OCI-LY3 (cell line): ENCODE results near the gene AKR7A3.

ENCODE experiments used
- H2AFZ ChIP-seq: fragments of 200-600, 300-600 bp; shearing (Covaris generic); 2 replicates; pipeline ENCODE4 v1.6.0; 2014; ENCODE audit warnings: antibody characterized with exemption, low read depth, low read length
- H3K27ac ChIP-seq: fragments of 200-600, 300-600 bp; sonication (generic); 2 replicates; pipeline ENCODE4 v1.5.1; 2014; ENCODE audit warnings: mild to moderate bottlenecking, low read length, moderate library complexity, mixed read lengths
- H3K27me3 ChIP-seq: fragments of 200-600, 300-600 bp; sonication (generic); 2 replicates; pipeline ENCODE4 v1.6.1; 2014; ENCODE audit warnings: low read depth, low read length, mixed read lengths
- H3K36me3 ChIP-seq: fragments of 200-600, 300-600 bp; sonication (generic); replicated peaks from 2 replicates; pipeline ENCODE3; 2014; ENCODE audit warnings: low read depth, low read length, mixed read lengths
- H3K4me1 ChIP-seq: fragments of 300-600, 200-600 bp; sonication (generic); 2 replicates; pipeline ENCODE4 v1.6.1; 2014; ENCODE audit warnings: low read length, mixed read lengths
- H3K4me2 ChIP-seq: fragments of 200-600, 300-600 bp; sonication (generic); 2 replicates; pipeline ENCODE4 v1.6.1; 2014; ENCODE audit warnings: low read length, mixed read lengths
- H3K4me3 ChIP-seq: fragments of 300-600, 200-600 bp; sonication (generic); 2 replicates; pipeline ENCODE4 v1.5.1; 2014; ENCODE audit warnings: antibody characterized with exemption, mild to moderate bottlenecking, low read length, moderate library complexity
- H3K79me2 ChIP-seq: fragments of 300-600, 200-600 bp; shearing (Covaris generic); 2 replicates; pipeline ENCODE4 v1.6.1; 2014; ENCODE audit warnings: mild to moderate bottlenecking, low read length, mixed read lengths
- H3K9ac ChIP-seq: fragments of 300-600, 200-600 bp; shearing (Covaris generic); 2 replicates; pipeline ENCODE4 v1.6.0; 2014; ENCODE audit warnings: mild to moderate bottlenecking, low read length, moderate library complexity
- H3K9me3 ChIP-seq: fragments of 200-600, 300-600 bp; shearing (Covaris generic); 2 replicates; pipeline ENCODE4 v1.6.1; 2014; ENCODE audit warnings: low read length, mixed read lengths; ENCODE audit not compliant: insufficient read depth
- H4K20me1 ChIP-seq: fragments of 200-600, 300-600 bp; sonication (generic); 2 replicates; pipeline ENCODE4 v1.6.1; 2016; ENCODE audit warnings: low read length, mixed read lengths; ENCODE audit not compliant: insufficient read depth
- CTCF ChIP-seq: fragments of 200-600, 300-600 bp; sonication (generic); IDR thresholded peaks from 2 replicates; pipeline ENCODE4 v1.5.1; 2014; ENCODE audit warnings: antibody characterized with exemption, low read length, low read depth
- EZH2phosphoT487 ChIP-seq: fragments of 200-600 bp; shearing (Covaris generic); IDR thresholded peaks from 2 replicates; pipeline ENCODE4 v1.6.1; 2018; ENCODE audit warnings: antibody characterized with exemption, mixed run types, low read depth

The AKR7A3 gene

GRCh38 chr1:19310720-19311502 is 22.3 kb upstream of the AKR7A3 start:
- Histone ChIP-seq H2AFZ (no peak overlapping the region), H3K9me3 (no peaks in the 10 kb centered on the region), H4K20me1 (no peaks in the 10 kb centered on the region), H3K9ac (peak overlapping the region; percentile 97), H3K4me1 (peaks cover 34% of the 10 kb centered on the region), H3K4me2 (peak overlapping the region; percentile 92), H3K36me3 (no peaks in the 10 kb centered on the region), H3K27me3 (no peaks in the 10 kb centered on the region), H3K79me2 (peaks cover 59% of the 10 kb centered on the region), H3K27ac (no peak overlapping the region), H3K4me3 (peak overlapping the region; percentile 99)
- no peak for TF ChIP-seq CTCF
- no peak for TF ChIP-seq EZH2phosphoT487

- Histone ChIP-seq H3K4me3 (no peak overlapping the region), H3K9me3 (no peaks in the 10 kb centered on the region)
Observed at GRCh38 chr1:19310061-19310460, 21.5 kb upstream of the AKR7A3 start.

GRCh38 chr1:19309123-19309813 is 20.7 kb upstream of the AKR7A3 start:
- Histone ChIP-seq H3K27ac (no peak overlapping the region), H3K4me1 (peaks cover 17% of the 10 kb centered on the region), H3K9me3 (no peaks in the 10 kb centered on the region), H2AFZ (no peak overlapping the region), H4K20me1 (no peaks in the 10 kb centered on the region), H3K79me2 (peaks cover 45% of the 10 kb centered on the region), H3K27me3 (no peaks in the 10 kb centered on the region), H3K4me2 (no peak overlapping the region), H3K4me3 (no peak overlapping the region), H3K9ac (no peak overlapping the region), H3K36me3 (no peaks in the 10 kb centered on the region)
- no peak for TF ChIP-seq CTCF
- TF ChIP-seq EZH2phosphoT487: no peak

More at GRCh38 chr1:19310061-19310460, 21.5 kb upstream of the AKR7A3 start:
- H4K20me1 ChIP-seq: no peaks in the 10 kb centered on the region
- no peak overlapping the region for H3K9ac ChIP-seq
- H3K4me2 ChIP-seq: no peak overlapping the region
- peaks cover 52% of the 10 kb centered on the region for H3K79me2 ChIP-seq
- no peak overlapping the region for H2AFZ ChIP-seq
- H3K4me1 ChIP-seq: peaks cover 25% of the 10 kb centered on the region
- no peak for TF ChIP-seq EZH2phosphoT487
- no peak for TF ChIP-seq CTCF
- no peaks in the 10 kb centered on the region for H3K36me3 ChIP-seq
- no peaks in the 10 kb centered on the region for H3K27me3 ChIP-seq
- H3K27ac ChIP-seq: no peak overlapping the region

- Histone ChIP-seq H2AFZ (no peak overlapping the region), H3K36me3 (peaks cover under 1% of the 10 kb centered on the region), H3K4me2 (no peak overlapping the region), H3K9me3 (no peaks in the 10 kb centered on the region), H3K27ac (no peak overlapping the region), H3K79me2 (peaks cover 38% of the 10 kb centered on the region), H3K9ac (no peak overlapping the region), H3K4me1 (peaks cover 10% of the 10 kb centered on the region), H3K4me3 (no peak overlapping the region), H3K27me3 (no peaks in the 10 kb centered on the region), H4K20me1 (no peaks in the 10 kb centered on the region)
- TF ChIP-seq EZH2phosphoT487 (no peak), CTCF (no peak)
Observed at GRCh38 chr1:19308509-19308907, 19.9 kb upstream of the AKR7A3 start.
